ENCODE results near the gene USF2. TPM values are rescaled to one million over a fixed set of nuclear protein-coding genes. Genes with fewer than 3 reads are reported as not detected.

The USF2 gene
- total and polyA plus RNA-seq, 10 of the 15 experiments (the other 5 are each of a cell fraction or from before 2014, with no cell fraction given) = 0.56 to 157 (median 65.5) TPM

DNA sequence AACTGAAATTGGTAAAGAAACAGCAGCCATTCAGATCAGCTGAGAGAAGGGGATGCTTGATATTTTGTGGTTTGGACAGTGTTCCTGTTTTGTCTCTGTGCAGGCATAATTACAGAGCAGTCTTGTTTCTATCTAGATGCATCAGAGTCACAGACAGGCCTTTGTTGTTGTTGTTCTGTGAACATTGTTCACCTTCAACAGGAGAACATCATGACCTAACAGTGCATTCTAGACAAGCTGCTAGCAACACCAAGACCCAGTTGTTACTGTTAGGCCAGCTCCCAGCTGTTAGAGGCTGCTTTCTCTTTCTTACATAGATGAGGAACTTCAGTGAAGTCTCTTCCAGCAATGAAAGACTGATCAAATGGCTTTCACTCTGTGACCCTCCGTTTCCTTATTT, 28.4 kb upstream of the USF2 start:
- no peaks in the 10 kb centered on the region for H4K20me1 ChIP-seq (ENCODE audit: control insufficient read depth, insufficient read depth)
- H3K9ac ChIP-seq (ENCODE audit: control insufficient read depth, insufficient read depth, low read length) = peak overlapping the region; percentile 13
- in situ Hi-C loops (cut with MboI) (no loop called here), intact Hi-C loops (cut with micrococcal nuclease; ENCODE audit: unreplicated experiment) (no loop called here)
- H2AFZ ChIP-seq (ENCODE audit: control insufficient read depth, low read depth, low read length) = peak overlapping the region; percentile 62
- POLR2A ChIA-PET = interaction anchor here (1.7 kb wide), 1 partner anchor 86 kb away, joined by 5 read pairs; the partner anchor contains the start of gene FXYD5
- DNase-seq (ENCODE audit: low read depth, low spot score) (peak; percentile 17), ATAC-seq (peak; percentile 86), FAIRE-seq (peak; percentile 92)
- H3K27ac ChIP-seq (ENCODE audit: control insufficient read depth, insufficient read depth) = peak overlapping the region; percentile 33; the same call in 1 of the 2 replicates
- SMC1A ChIA-PET (ENCODE audit: uncharacterized antibody, unreplicated experiment) = interaction anchor here (0.9 to 2.0 kb wide), 7 partner anchors 10 to 37 kb away, joined by 3 to 7 read pairs (median 3); no protein-coding TSS in a partner anchor
- BruUV-seq (replicated peaks) = no TSS peak
- H3K4me1 ChIP-seq (ENCODE audit: control insufficient read depth, insufficient read depth, low read length) = peaks cover 7% of the 10 kb centered on the region; the same call in 1 of the 2 replicates
- RAD21 ChIA-PET (ENCODE audit: unreplicated experiment) = interaction anchor here (1.0 kb wide), 1 partner anchor 173 kb away, joined by 3 read pairs; no protein-coding TSS in a partner anchor
- H3K4me2 ChIP-seq (ENCODE audit: control insufficient read depth, insufficient read depth) = peak overlapping the region; percentile 81
- no peak overlapping the region for H3K4me3 ChIP-seq
- H3K9me3 ChIP-seq (replicated peaks; ENCODE audit: control insufficient read depth, insufficient read depth, low read length) = peaks cover 5% of the 10 kb centered on the region; the same call in 2 of the 3 replicates
- no peaks in the 10 kb centered on the region for H3K27me3 ChIP-seq (replicated peaks in 1 of 2; ENCODE audit: control insufficient read depth in 2 of 2, insufficient read depth in 2 of 2, low read length in 1 of 2)
- H3K36me3 ChIP-seq (ENCODE audit: control insufficient read depth in 2 of 2, insufficient read depth in 2 of 2, low read length in 1 of 2) = no peaks in the 10 kb centered on the region
- no peak for TF ChIP-seq HDAC6 (IDR thresholded peaks at IDR 0.05; ENCODE audit: unreplicated experiment)
- TF ChIP-seq BMI1 (IDR thresholded peaks at IDR 0.05; ENCODE audit: borderline replicate concordance) = no peak
- TF ChIP-seq RUNX3 (IDR thresholded peaks at IDR 0.05; ENCODE audit: low read length) = peak; percentile 79
- TF ChIP-seq RBBP5 (conservative IDR thresholded peaks at IDR 0.05) = no peak
- peak; percentile 47; the same call in 1 of the 2 replicates for TF ChIP-seq TCF12 (IDR thresholded peaks at IDR 0.05; ENCODE audit: low read depth, low read length)
- TF ChIP-seq, protein P1, sequence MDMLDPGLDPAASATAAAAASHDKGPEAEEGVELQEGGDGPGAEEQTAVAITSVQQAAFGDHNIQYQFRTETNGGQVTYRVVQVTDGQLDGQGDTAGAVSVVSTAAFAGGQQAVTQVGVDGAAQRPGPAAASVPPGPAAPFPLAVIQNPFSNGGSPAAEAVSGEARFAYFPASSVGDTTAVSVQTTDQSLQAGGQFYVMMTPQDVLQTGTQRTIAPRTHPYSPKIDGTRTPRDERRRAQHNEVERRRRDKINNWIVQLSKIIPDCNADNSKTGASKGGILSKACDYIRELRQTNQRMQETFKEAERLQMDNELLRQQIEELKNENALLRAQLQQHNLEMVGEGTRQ (IDR thresholded peaks at IDR 0.05; ENCODE audit: borderline replicate concordance, low read depth, low read length) = no peak
- peak; percentile 48; the same call in 1 of the 2 replicates for TF ChIP-seq SPI1 (IDR thresholded peaks at IDR 0.05; ENCODE audit: borderline replicate concordance, insufficient read depth, low read depth, low read length)
- WGBS (ENCODE audit: insufficient coverage, insufficient replicate concordance, low lambda C conversion rate, missing lambda C conversion rate) = 50% methylated on average over 1 of the region's 1 CpG
- CTCF ChIA-PET = interaction anchor here (0.7 to 2.4 kb wide), 5 partner anchors 27 to 281 kb away, joined by 3 to 5 read pairs (median 3); no protein-coding TSS in a partner anchor
- no peaks in the 10 kb centered on the region for H3K79me2 ChIP-seq (ENCODE audit: control insufficient read depth, insufficient read depth, low read length)
